Psoas muscle (tissue), 8 donors: ENCODE data around the gene DIPK1B. TPM values are rescaled to one million over a fixed set of nuclear protein-coding genes. Genes with fewer than 3 reads are reported as not detected.

Experiments
- ATAC-seq, 4 donors: fragments of 200-7000 bp; cut with Tn5 transposase; one replicate each; pipeline ENCODE4 v1.9.1; 2020; ENCODE audit warnings: moderate library complexity in 3 of 4, mild to moderate bottlenecking in 2 of 4
- DNase-seq, 2 donors: peaks; one replicate each; pipeline ENCODE4 v3.0.0-alpha.2; 2020
- H3K27ac ChIP-seq: fragments of 200-600 bp; one replicate; pipeline ENCODE4 v1.8.0; 2022
- H3K27me3 ChIP-seq, 3 donors: fragments of 200-600 bp in 1 of 3; one replicate each; pipeline versions ENCODE4 v1.6.1 to v1.8.0; 2013 to 2022; ENCODE audit warnings: low read length in 2 of 3, mild to moderate bottlenecking in 2 of 3, moderate library complexity in 1 of 3; ENCODE audit not compliant: insufficient read depth in 3 of 3
- H3K36me3 ChIP-seq, 2 donors: fragments of 200-600 bp in 1 of 2; one replicate each; pipeline versions ENCODE4 v1.6.1 to v1.8.0; 2013 to 2022; ENCODE audit warnings: low read depth in 1 of 2, mild to moderate bottlenecking in 1 of 2, moderate library complexity in 1 of 2; ENCODE audit not compliant: insufficient read depth in 1 of 2
- H3K4me1 ChIP-seq: fragments of 200-600 bp; one replicate; pipeline ENCODE4 v1.8.0; 2022
- H3K4me3 ChIP-seq: fragments of 200-600 bp; one replicate; pipeline ENCODE4 v1.8.0; 2022; ENCODE audit warnings: mild to moderate bottlenecking
- H3K9me3 ChIP-seq: fragments of 200-600 bp; one replicate; pipeline ENCODE4 v1.8.0; 2022
- WGBS, 3 donors: extraction: QIAGEN DNeasy Blood & Tissue Kit; methylation state at CpG; one replicate each; pipeline versions ENCODE4 v1.1.6 to v1.1.7; 2013; 5-methylcytosine and 5-hydroxymethylcytosine counted together
- intact Hi-C, 2 donors: fragments of 100-400 bp; cut with DNase I; formaldehyde crosslinking; loops; one replicate each; pipeline versions ENCODE4 v1.11.0 to v1.14.2; 2022
- polyA plus RNA-seq, 3 donors: library from polyadenylated mRNA; stranded (reverse); fragments of 200-250 nt; gene quantifications; one replicate each; pipeline ENCODE4 v1.2.3, GENCODE V29; 2013
- total RNA-seq, 4 donors: library from RNA; stranded (reverse); fragmentation: NEBNext Ultra II Directional in 2 of 4; extraction: Animal tissue kit (Norgen Biotek cat#: 25700) in 2 of 4; gene quantifications; one replicate each; pipeline versions ENCODE4 v1.2.1 to v1.2.4, GENCODE V29; 2021 to 2023
- TF ChIP-seq, protein P1 (sequence below): fragments of 200-600 bp; IDR thresholded peaks from one replicate; pipeline ENCODE4 v1.8.0; 2022; ENCODE audit warnings: antibody characterized with exemption
- donor health status: healthy with polysubstance abuse.
- donor health status: DM: no; HTN: no; CAD: no; lungs with moderate emphysema.
- donor health status: Bipolar disorder and iron deficiency.
- donor health status: healthy.
- donor health status: DM: yes; HTN: yes; CAD: no.
- donor health status: DM: no; HTN: no; CAD: no.
- donor health status: DM: no; HTN: no; CAD: no.
- donor health status: DM: yes; HTN: yes; CAD: no.

Gene DIPK1B
- total and polyA plus RNA-seq, 7 donors = 1.4 to 5.3 (median 2.4) TPM

GRCh38 chr9:136697146-136697820 is 15.1 kb upstream of the DIPK1B start:
- intact Hi-C loops = no loop called here
- Histone ChIP-seq H3K9me3 (no peaks in the 10 kb centered on the region), H3K27me3 (peaks cover 0 to 41% (median 7%) of the 10 kb centered on the region in 3 donors), H3K36me3 (no peaks in the 10 kb centered on the region), H3K27ac (no peak overlapping the region), H3K4me3 (no peak overlapping the region), H3K4me1 (peaks cover 9% of the 10 kb centered on the region)
- ATAC-seq = no peak
- WGBS, 3 donors = 58 to 63% (median 59%) methylated on average over 23 of the region's 23 CpGs
- DNase-seq = no peak
- TF ChIP-seq, protein P1, sequence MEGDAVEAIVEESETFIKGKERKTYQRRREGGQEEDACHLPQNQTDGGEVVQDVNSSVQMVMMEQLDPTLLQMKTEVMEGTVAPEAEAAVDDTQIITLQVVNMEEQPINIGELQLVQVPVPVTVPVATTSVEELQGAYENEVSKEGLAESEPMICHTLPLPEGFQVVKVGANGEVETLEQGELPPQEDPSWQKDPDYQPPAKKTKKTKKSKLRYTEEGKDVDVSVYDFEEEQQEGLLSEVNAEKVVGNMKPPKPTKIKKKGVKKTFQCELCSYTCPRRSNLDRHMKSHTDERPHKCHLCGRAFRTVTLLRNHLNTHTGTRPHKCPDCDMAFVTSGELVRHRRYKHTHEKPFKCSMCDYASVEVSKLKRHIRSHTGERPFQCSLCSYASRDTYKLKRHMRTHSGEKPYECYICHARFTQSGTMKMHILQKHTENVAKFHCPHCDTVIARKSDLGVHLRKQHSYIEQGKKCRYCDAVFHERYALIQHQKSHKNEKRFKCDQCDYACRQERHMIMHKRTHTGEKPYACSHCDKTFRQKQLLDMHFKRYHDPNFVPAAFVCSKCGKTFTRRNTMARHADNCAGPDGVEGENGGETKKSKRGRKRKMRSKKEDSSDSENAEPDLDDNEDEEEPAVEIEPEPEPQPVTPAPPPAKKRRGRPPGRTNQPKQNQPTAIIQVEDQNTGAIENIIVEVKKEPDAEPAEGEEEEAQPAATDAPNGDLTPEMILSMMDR = no peak

- intact Hi-C loops = no loop called here
- Histone ChIP-seq H3K4me3 (no peak overlapping the region), H3K36me3 (no peaks in the 10 kb centered on the region), H3K27me3 (peaks cover 0 to 41% (median 7%) of the 10 kb centered on the region in 3 donors), H3K27ac (no peak overlapping the region), H3K4me1 (peaks cover 9% of the 10 kb centered on the region), H3K9me3 (no peaks in the 10 kb centered on the region)
- WGBS, 3 donors = 62 to 77% (median 69%) methylated on average over 20 of the region's 20 CpGs
- TF ChIP-seq, protein P1 = no peak
- DNase-seq = no peak
- ATAC-seq = no peak
Measured at GRCh38 chr9:136697821-136698526, 14.4 kb upstream of the DIPK1B start.

- no peak for ATAC-seq
Measured at GRCh38 chr9:136698635-136699246, 13.6 kb upstream of the DIPK1B start.

DNA sequence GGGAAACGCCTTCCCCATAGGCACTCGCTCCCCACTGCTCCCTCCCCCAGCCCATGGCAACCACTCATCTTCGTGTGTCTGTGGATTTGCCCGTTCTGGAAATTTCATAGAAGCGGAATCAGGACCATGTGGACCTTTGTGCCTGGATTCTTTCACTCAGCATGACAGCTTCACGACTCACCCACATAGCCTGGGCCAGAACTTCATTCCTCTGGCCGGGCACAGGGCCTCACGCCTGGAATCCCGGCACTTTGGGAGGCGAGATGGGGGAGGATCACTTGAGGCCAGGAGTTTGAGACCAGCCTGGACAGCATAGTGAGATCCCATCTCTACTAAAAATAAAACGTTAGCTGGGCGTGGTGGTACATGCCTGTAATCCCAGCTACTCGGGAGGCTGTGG is 12.1 kb upstream of the DIPK1B start:
- TF ChIP-seq, protein P1 = no peak
- no peak for DNase-seq
- 54 to 60% (median 56%) methylated on average over 13 of the region's 13 CpGs for WGBS, 3 donors
- Histone ChIP-seq H3K36me3 (no peaks in the 10 kb centered on the region), H3K4me1 (no peaks in the 10 kb centered on the region), H3K27ac (no peak overlapping the region), H3K27me3 (peaks cover 0 to 41% (median 7%) of the 10 kb centered on the region in 3 donors), H3K9me3 (no peaks in the 10 kb centered on the region), H3K4me3 (no peak overlapping the region)
- intact Hi-C loops = no loop called here
- ATAC-seq = no peak

More at GRCh38 chr9:136698635-136699246, 13.6 kb upstream of the DIPK1B start:
- Histone ChIP-seq H3K4me1 (peaks cover 6% of the 10 kb centered on the region), H3K27ac (no peak overlapping the region), H3K4me3 (no peak overlapping the region), H3K36me3 (no peaks in the 10 kb centered on the region), H3K9me3 (no peaks in the 10 kb centered on the region), H3K27me3 (peaks cover 0 to 41% (median 7%) of the 10 kb centered on the region in 3 donors)
- TF ChIP-seq, protein P1 = no peak
- 83 to 90% (median 87%) methylated on average over 10 of the region's 11 CpGs for WGBS, 3 donors
- intact Hi-C loops = no loop called here
- no peak for DNase-seq
